HepG2 (cell line): ENCODE results near the gene NECTIN3. TPM values are rescaled to one million over a fixed set of nuclear protein-coding genes. Genes with fewer than 3 reads are reported as not detected.

ENCODE experiments used
- AFF4 ChIP-seq: sonication (generic); formaldehyde crosslinking; IDR thresholded peaks from 2 replicates; pipeline ENCODE4 v1.4.0; 2020; ENCODE audit warnings: missing genetic modification reagents
- DBP ChIP-seq: sonication (generic); formaldehyde crosslinking; IDR thresholded peaks from 2 replicates; pipeline ENCODE4 v1.4.0; 2020; ENCODE audit warnings: missing genetic modification reagents; ENCODE audit errors: not compliant biosample characterization
- FOXP4 ChIP-seq: sonication (generic); formaldehyde crosslinking; IDR thresholded peaks from 2 replicates; pipeline ENCODE4 v1.4.0; 2020; ENCODE audit warnings: missing genetic modification reagents
- IRF9 ChIP-seq: sonication (generic); formaldehyde crosslinking; IDR thresholded peaks from 2 replicates; pipeline ENCODE4 v1.8.0; 2022; ENCODE audit warnings: missing genetic modification reagents, mild to moderate bottlenecking, borderline replicate concordance
- NFE2L2 ChIP-seq: fragments of 150-350 bp; IDR thresholded peaks from 2 replicates; pipeline ENCODE4 v1.6.1; 2014; ENCODE audit warnings: low read length
- PRPF4 ChIP-seq: fragments of 200-400 bp; formaldehyde crosslinking; IDR thresholded peaks from 2 replicates; pipeline ENCODE4 v1.6.1; 2016; ENCODE audit warnings: low read length, low read depth; ENCODE audit not compliant: poor library complexity, severe bottlenecking
- RARG ChIP-seq: sonication (generic); formaldehyde crosslinking; IDR thresholded peaks from 2 replicates; pipeline ENCODE4 v1.4.0; 2020; ENCODE audit warnings: low read depth, mild to moderate bottlenecking, missing genetic modification reagents
- RBM39 ChIP-seq: fragments of 200-400 bp; formaldehyde crosslinking; IDR thresholded peaks from one replicate; pipeline ENCODE4 v1.6.1; 2018; ENCODE audit warnings: antibody characterized with exemption, mild to moderate bottlenecking, low read depth, low read length; ENCODE audit not compliant: poor library complexity, severe bottlenecking
- ZNF136 ChIP-seq: sonication (generic); formaldehyde crosslinking; IDR thresholded peaks from 2 replicates; pipeline ENCODE4 v1.8.1; 2022; ENCODE audit warnings: low read depth, mild to moderate bottlenecking, moderate library complexity, missing genetic modification reagents
- ZNF143 ChIP-seq: sonication (generic); formaldehyde crosslinking; IDR thresholded peaks from 2 replicates; pipeline ENCODE4 v1.4.0; 2020; ENCODE audit warnings: missing genetic modification reagents
- ZNF296 ChIP-seq: sonication (generic); formaldehyde crosslinking; conservative IDR thresholded peaks from 2 replicates; pipeline ENCODE4 v1.5.0; 2020; ENCODE audit warnings: mild to moderate bottlenecking, missing genetic modification reagents
- ZNF550 ChIP-seq: sonication (generic); formaldehyde crosslinking; IDR thresholded peaks from 2 replicates; pipeline ENCODE4 v1.4.0; 2020; ENCODE audit warnings: mild to moderate bottlenecking, missing genetic modification reagents, borderline replicate concordance
- ZNF556 ChIP-seq: sonication (generic); formaldehyde crosslinking; IDR thresholded peaks from 2 replicates; pipeline ENCODE4 v1.4.0; 2020; ENCODE audit warnings: mild to moderate bottlenecking, missing genetic modification reagents, borderline replicate concordance
- ZSCAN30 ChIP-seq: sonication (generic); formaldehyde crosslinking; IDR thresholded peaks from 2 replicates; pipeline ENCODE4 v1.5.0; 2020; ENCODE audit warnings: mild to moderate bottlenecking, missing genetic modification reagents
- polyA plus RNA-seq, 8 experiments: library from polyadenylated mRNA; depleted of rRNA in 3 of 8; stranded (reverse) in 7 of 8; unstranded in 1 of 8; fragments of >200 nt; fragmentation: Illumina TruSeq in 4 of 8; extraction: Trizol in 4 of 8; gene quantifications; 2 replicates each; pipeline versions ENCODE4 v1.2.1 to v1.2.3, GENCODE V29; 2011 to 2016; ENCODE audit warnings: low read depth in 4 of 8, missing spikeins in 1 of 8, mixed read lengths in 1 of 8; ENCODE audit not compliant: insufficient read depth in 1 of 8
- total RNA-seq, 5 experiments: library from RNA; depleted of rRNA; stranded (reverse); fragments of >200 nt; fragmentation: Illumina TruSeq; extraction: Trizol; gene quantifications; 2 replicates each; pipeline ENCODE4 v1.2.3, GENCODE V29; 2016; ENCODE audit warnings: low read depth in 1 of 5
- TF ChIP-seq, protein P1 (sequence below): sonication (generic); formaldehyde crosslinking; IDR thresholded peaks from 2 replicates; pipeline ENCODE4 v1.4.0; 2020; ENCODE audit warnings: mild to moderate bottlenecking, low read depth, missing genetic modification reagents

NECTIN3 gene
- total and polyA plus RNA-seq, 2 of the 13 experiments (the other 11 are each of a cell fraction or from before 2014, with no cell fraction given) = 10.4 to 45.1 TPM

- TF ChIP-seq ZNF136 (CRISPR knock-in tag) (no peak), ZNF296 (CRISPR knock-in tag) (no peak), ZNF550 (no peak), ZNF556 (CRISPR knock-in tag) (no peak), NFE2L2 (no peak), PRPF4 (no peak), ZSCAN30 (CRISPR knock-in tag) (0 out of 2 replicates have a peak, but pooled peaks have one; percentile 4), IRF9 (CRISPR knock-in tag) (no peak), AFF4 (no peak), ZNF143 (CRISPR knock-in tag) (no peak), RBM39 (no peak), FOXP4 (CRISPR knock-in tag) (no peak), RARG (CRISPR knock-in tag) (no peak), DBP (CRISPR knock-in tag) (no peak)
- TF ChIP-seq, protein P1, sequence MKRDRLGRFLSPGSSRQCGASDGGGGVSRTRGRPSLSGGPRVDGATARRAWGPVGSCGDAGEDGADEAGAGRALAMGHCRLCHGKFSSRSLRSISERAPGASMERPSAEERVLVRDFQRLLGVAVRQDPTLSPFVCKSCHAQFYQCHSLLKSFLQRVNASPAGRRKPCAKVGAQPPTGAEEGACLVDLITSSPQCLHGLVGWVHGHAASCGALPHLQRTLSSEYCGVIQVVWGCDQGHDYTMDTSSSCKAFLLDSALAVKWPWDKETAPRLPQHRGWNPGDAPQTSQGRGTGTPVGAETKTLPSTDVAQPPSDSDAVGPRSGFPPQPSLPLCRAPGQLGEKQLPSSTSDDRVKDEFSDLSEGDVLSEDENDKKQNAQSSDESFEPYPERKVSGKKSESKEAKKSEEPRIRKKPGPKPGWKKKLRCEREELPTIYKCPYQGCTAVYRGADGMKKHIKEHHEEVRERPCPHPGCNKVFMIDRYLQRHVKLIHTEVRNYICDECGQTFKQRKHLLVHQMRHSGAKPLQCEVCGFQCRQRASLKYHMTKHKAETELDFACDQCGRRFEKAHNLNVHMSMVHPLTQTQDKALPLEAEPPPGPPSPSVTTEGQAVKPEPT (CRISPR knock-in tag) = no peak
These were observed 1.4 kb upstream of the NECTIN3 start (continued) for GRCh38 chr3:111069974-111070771.
